ENCODE results near the gene ATOH8. TPM values are rescaled to one million over a fixed set of nuclear protein-coding genes. Genes with fewer than 3 reads are reported as not detected.
"Not testable (repeated sequence)": the region's sequence is repeated elsewhere in the genome, so short reads cannot be mapped to it uniquely, and the experiment has no call there.

ATOH8 gene
- total and polyA plus RNA-seq, 4 donors = 38.6 to 63.3 (median 50.5) TPM

GRCh38 chr2:85712849-85713612 lies 40.8 kb upstream of the ATOH8 start:
- ATAC-seq (ENCODE audit: insufficient read depth, low FRiP score) (peak; percentile 68), DNase-seq (peak; percentile 31 to 43 (median 37))
- Histone ChIP-seq H3K36me3 (ENCODE audit: control insufficient read depth in 4 of 4, insufficient read depth in 4 of 4, low read length in 4 of 4) (no peaks in the 10 kb centered on the region), H3K27ac (ENCODE audit: low read depth in 1 of 2, low read length in 1 of 2) (peak overlapping the region; percentile 77 to 97), H3K9ac (ENCODE audit: insufficient read depth in 1 of 2, low read length in 2 of 2) (peak overlapping the region in 1 of 2 donors; percentile 1), H3K9me3 (ENCODE audit: control insufficient read depth in 4 of 4, insufficient read depth in 3 of 4, low read length in 3 of 4) (no peaks in the 10 kb centered on the region), H3K4me1 (ENCODE audit: control insufficient read depth in 5 of 5, insufficient read depth in 5 of 5, low read length in 5 of 5) (peaks cover 3 to 39% (median 26%) of the 10 kb centered on the region in 5 donors), H3K27me3 (ENCODE audit: control insufficient read depth in 3 of 3, insufficient read depth in 3 of 3, low read length in 2 of 3) (no peaks in the 10 kb centered on the region), H3K4me3 (no peak overlapping the region)
- TF ChIP-seq CTCF (IDR thresholded peaks at IDR 0.05; ENCODE audit: control extremely low read depth, extremely low read depth) = no peak
- 52 to 78% methylated on average over 9 of the region's 9 CpGs for WGBS, 2 donors

- no peak overlapping the region for H3K4me3 ChIP-seq
- no peak for TF ChIP-seq CTCF (IDR thresholded peaks at IDR 0.05; ENCODE audit: control extremely low read depth, extremely low read depth)
- H3K9ac ChIP-seq (ENCODE audit: insufficient read depth in 1 of 2, low read length in 2 of 2) = no peak overlapping the region
- 70 to 92% methylated on average over 5 of the region's 5 CpGs for WGBS, 2 donors
- DNase-seq (peak; percentile 59 to 81 (median 69)), ATAC-seq (ENCODE audit: insufficient read depth, low FRiP score) (no peak)
- no peaks in the 10 kb centered on the region for H3K36me3 ChIP-seq (ENCODE audit: control insufficient read depth in 4 of 4, insufficient read depth in 4 of 4, low read length in 4 of 4)
- peaks cover 3 to 39% (median 26%) of the 10 kb centered on the region in 5 donors for H3K4me1 ChIP-seq (ENCODE audit: control insufficient read depth in 5 of 5, insufficient read depth in 5 of 5, low read length in 5 of 5)
- H3K9me3 ChIP-seq (ENCODE audit: control insufficient read depth in 4 of 4, insufficient read depth in 3 of 4, low read length in 3 of 4) = no peaks in the 10 kb centered on the region
- H3K27me3 ChIP-seq (ENCODE audit: control insufficient read depth in 3 of 3, insufficient read depth in 3 of 3, low read length in 2 of 3) = no peaks in the 10 kb centered on the region
- peak overlapping the region in 1 of 2 donors; percentile 94 for H3K27ac ChIP-seq (ENCODE audit: low read depth in 1 of 2, low read length in 1 of 2)
Observed at GRCh38 chr2:85713836-85714235, 40.0 kb upstream of the ATOH8 start.

GRCh38 chr2:85714421-85714820 lies 39.4 kb upstream of the ATOH8 start:
- DNase-seq; H3K4me3 ChIP-seq; ATAC-seq (ENCODE audit: insufficient read depth, low FRiP score); H3K9me3 ChIP-seq (ENCODE audit: control insufficient read depth in 4 of 4, insufficient read depth in 3 of 4, low read length in 3 of 4); H3K9ac ChIP-seq (ENCODE audit: insufficient read depth in 1 of 2, low read length in 2 of 2); H3K27me3 ChIP-seq (ENCODE audit: control insufficient read depth in 3 of 3, insufficient read depth in 3 of 3, low read length in 2 of 3); H3K36me3 ChIP-seq (ENCODE audit: control insufficient read depth in 4 of 4, insufficient read depth in 4 of 4, low read length in 4 of 4): not testable (repeated sequence)
- 70 to 74% methylated on average over 7 of the region's 7 CpGs for WGBS, 2 donors
- Histone ChIP-seq H3K27ac (ENCODE audit: low read depth in 1 of 2, low read length in 1 of 2) (peak overlapping the region in 1 of 2 donors; percentile 94), H3K4me1 (ENCODE audit: control insufficient read depth in 5 of 5, insufficient read depth in 5 of 5, low read length in 5 of 5) (peaks cover 3 to 39% (median 26%) of the 10 kb centered on the region in 5 donors)

- Histone ChIP-seq H3K27me3 (ENCODE audit: control insufficient read depth in 3 of 3, insufficient read depth in 3 of 3, low read length in 2 of 3) (no peaks in the 10 kb centered on the region), H3K4me1 (ENCODE audit: control insufficient read depth in 5 of 5, insufficient read depth in 5 of 5, low read length in 5 of 5) (peaks cover 3 to 39% (median 25%) of the 10 kb centered on the region in 5 donors), H3K4me3 (no peak overlapping the region), H3K36me3 (ENCODE audit: control insufficient read depth in 4 of 4, insufficient read depth in 4 of 4, low read length in 4 of 4) (no peaks in the 10 kb centered on the region), H3K9ac (ENCODE audit: insufficient read depth in 1 of 2, low read length in 2 of 2) (no peak overlapping the region), H3K9me3 (ENCODE audit: control insufficient read depth in 4 of 4, insufficient read depth in 3 of 4, low read length in 3 of 4) (no peaks in the 10 kb centered on the region), H3K27ac (ENCODE audit: low read depth in 1 of 2, low read length in 1 of 2) (peak overlapping the region in 1 of 2 donors; percentile 55)
- ATAC-seq (ENCODE audit: insufficient read depth, low FRiP score) (no peak), DNase-seq (no peak)
- no peak for TF ChIP-seq CTCF (IDR thresholded peaks at IDR 0.05; ENCODE audit: control extremely low read depth, extremely low read depth)
- WGBS, 2 donors = 29 to 58% methylated on average over 8 of the region's 8 CpGs
Observed at GRCh38 chr2:85714841-85715240, 39.0 kb upstream of the ATOH8 start.

All from lung (tissue), 12 donors.